ENCODE results near the gene KRT10.
A peak's percentile ranks its signal among the peaks of the same experiment; 100 is the strongest.

Gene KRT10

GRCh38 chr17:40824015-40824832 lies 1.8 kb upstream of the KRT10 start:
- H3K4me3 ChIP-seq (ENCODE audit: low read length), result no peak overlapping the region
- no peak for DNase-seq (ENCODE audit: low read depth)
- no peak for TF ChIP-seq CTCF (conservative IDR thresholded peaks at IDR 0.05; ENCODE audit: low read depth, low read length)

- no peak overlapping the region for H3K4me3 ChIP-seq (ENCODE audit: low read length)
- TF ChIP-seq CTCF (conservative IDR thresholded peaks at IDR 0.05; ENCODE audit: low read depth, low read length), result no peak
- no peak for DNase-seq (ENCODE audit: low read depth)
These were observed 878 bp downstream of the KRT10 start for GRCh38 chr17:40821536-40821935.

GRCh38 chr17:40820228-40820838 lies 2.1 kb downstream of the KRT10 start:
- no peak for TF ChIP-seq CTCF (conservative IDR thresholded peaks at IDR 0.05; ENCODE audit: low read depth, low read length)
- DNase-seq (ENCODE audit: low read depth), result no peak
- H3K4me3 ChIP-seq (ENCODE audit: low read length), result no peak overlapping the region

GRCh38 chr17:40819528-40820125 lies 2.8 kb downstream of the KRT10 start:
- no peak for DNase-seq (ENCODE audit: low read depth)
- no peak for TF ChIP-seq CTCF (conservative IDR thresholded peaks at IDR 0.05; ENCODE audit: low read depth, low read length)
- H3K4me3 ChIP-seq (ENCODE audit: low read length), result peak overlapping the region; percentile 84

- TF ChIP-seq CTCF (conservative IDR thresholded peaks at IDR 0.05; ENCODE audit: low read depth, low read length), result no peak
- no peak for DNase-seq (ENCODE audit: low read depth)
- peak overlapping the region; percentile 86 for H3K4me3 ChIP-seq (ENCODE audit: low read length)
These were observed 3.5 kb downstream of the KRT10 start for GRCh38 chr17:40818733-40819527.

GRCh38 chr17:40818343-40818732 lies 4.1 kb downstream of the KRT10 start:
- DNase-seq (ENCODE audit: low read depth), result no peak
- no peak for TF ChIP-seq CTCF (conservative IDR thresholded peaks at IDR 0.05; ENCODE audit: low read depth, low read length)
- H3K4me3 ChIP-seq (ENCODE audit: low read length), result peak overlapping the region; percentile 86

Measured in retinal pigment epithelial cell (primary cell).